ENCODE results near the gene PUSL1. TPM values are rescaled to one million over a fixed set of nuclear protein-coding genes. Genes with fewer than 3 reads are reported as not detected.

The PUSL1 gene
- polyA plus RNA-seq, 1 donor: 6.9 TPM

DNA sequence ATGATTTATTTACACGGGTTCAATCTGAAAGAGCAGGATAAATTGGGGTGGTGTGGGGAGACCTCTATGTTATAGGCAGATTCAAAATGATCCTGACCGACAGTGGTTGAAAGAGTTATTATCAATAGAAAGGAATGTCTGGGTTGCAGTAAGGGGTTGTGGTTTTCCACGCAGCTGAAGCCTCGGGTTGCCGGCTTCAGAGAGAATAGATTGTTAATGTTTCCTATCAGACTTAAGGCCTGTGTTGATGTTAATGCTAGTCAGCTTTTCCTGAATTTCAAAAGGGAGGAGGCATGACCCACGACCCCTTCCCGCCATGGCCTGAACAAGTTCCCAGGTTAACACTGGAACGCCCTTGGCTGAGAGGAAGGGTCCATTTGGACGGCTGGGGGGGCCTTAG lies 32.6 kb upstream of the PUSL1 start:
- no peak for DNase-seq

- no peak for DNase-seq
Observed at GRCh38 chr1:1278620-1279019, 29.8 kb upstream of the PUSL1 start.

DNA sequence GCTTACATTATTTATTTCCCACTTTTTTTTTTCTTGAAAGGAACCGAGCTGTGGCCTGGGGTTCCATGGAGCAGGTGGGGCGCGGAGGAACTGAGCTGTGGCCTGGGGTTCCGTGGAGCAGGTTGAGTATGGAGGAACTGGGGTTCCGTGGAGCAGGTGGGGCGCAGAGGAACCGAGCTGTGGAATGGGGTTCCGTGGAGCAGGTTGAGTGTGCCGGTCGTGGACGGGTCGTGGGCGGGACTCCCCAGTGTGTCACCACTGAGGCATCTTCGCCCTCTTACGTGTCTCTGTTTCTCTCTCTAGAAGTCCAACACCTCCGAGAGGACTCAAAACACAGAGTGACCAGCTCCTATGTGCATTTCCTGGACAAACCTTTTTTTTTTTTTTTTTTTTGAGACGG lies 29.4 kb upstream of the PUSL1 start:
- DNase-seq: no peak

DNA sequence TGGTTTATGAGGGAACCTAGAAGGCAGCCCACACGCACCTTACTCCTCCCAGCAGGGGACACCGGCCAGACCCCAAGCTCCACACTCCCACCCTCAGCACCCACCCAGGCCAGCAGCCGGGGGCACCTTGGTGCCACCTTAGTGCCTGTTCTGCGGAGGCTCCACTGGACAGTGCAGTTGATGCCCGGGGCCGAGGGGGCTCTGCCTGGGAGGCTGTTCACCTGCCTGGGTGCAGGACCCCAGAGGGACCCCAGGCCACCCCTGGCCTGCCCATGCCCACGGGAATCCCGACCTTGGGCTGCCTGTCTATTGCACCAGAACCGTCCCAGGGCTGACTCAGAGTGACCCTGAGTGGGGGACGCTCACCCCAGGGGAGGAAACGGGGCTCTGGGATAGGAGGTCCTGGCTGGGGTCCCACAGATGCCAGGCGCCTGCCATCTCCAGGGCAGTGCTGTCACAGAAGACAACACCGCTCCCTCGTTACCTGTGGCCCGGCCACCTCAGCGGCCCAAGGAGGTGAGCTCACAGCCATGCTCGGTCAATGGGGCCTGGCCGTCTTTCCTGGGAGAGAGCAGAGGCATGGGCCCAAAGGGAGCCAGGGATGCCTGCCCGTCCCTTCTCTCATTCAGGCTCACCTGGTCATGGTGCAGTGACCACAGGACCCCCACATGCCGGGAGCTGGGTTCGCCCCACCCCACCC lies 27.5 kb upstream of the PUSL1 start:
- DNase-seq: no peak

DNA sequence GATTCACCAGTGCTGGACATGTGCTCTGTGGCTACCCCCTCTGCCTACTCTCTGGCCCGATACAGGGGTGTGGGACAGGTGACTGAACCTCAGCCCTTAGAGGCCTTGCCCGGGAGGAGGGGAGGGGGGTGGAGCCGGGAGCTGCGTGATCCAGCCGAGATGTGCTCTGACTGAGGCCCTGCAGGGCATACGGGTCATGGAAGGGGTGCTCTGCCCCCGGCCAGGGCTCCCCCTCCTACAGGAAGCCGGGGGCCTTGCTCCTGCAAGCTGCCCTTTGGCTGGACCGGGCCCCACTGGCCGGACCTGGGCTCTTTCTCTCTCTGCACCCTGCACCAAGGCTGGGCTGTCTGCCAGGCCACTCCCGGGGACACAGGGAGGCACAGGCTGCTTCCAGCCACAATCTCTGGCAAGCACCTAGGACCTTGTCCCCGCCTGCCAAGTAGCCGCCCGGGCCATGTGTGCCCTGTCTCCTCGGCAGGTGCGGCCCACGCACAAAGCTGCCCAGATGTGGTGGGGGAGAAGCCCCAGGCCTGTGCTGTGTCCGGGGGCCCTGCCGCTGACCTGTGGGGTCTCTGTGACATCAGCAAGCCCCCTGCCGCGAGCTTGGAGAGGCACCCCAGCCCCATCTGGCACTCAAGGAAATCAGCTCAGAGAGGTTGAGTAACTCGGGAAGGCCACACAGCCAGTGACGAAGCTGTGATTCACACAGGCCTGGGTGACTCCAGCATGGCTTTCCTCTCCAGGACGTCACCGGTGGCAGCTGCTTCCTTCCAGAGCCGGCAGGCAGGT lies 26.7 kb upstream of the PUSL1 start:
- DNase-seq: no peak

- DNase-seq: no peak
Observed at GRCh38 chr1:1282998-1283397, 25.4 kb upstream of the PUSL1 start.

DNA sequence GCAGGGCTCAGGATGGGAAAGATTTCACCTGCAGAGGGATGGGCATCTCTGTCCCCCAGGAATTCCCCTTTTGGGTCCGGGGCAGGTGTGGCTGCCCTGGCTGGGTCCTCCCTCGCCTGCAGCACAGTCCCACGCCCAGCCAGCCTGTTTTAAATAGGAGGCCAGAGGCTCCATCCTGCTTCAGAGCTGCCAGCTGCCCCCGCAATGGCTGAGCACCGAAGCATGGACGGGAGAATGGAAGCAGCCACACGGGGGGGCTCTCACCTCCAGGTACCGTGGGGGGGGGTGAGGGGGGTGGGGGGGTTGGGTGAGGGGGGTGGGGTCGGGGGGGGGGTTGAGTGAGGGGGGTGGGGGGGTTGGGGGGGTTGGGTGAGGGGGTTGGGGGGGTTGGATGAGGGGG lies 24.6 kb upstream of the PUSL1 start:
- DNase-seq: no peak

GRCh38 chr1:1284221-1285101 lies 23.9 kb upstream of the PUSL1 start:
- no peak for DNase-seq

GRCh38 chr1:1285102-1285571 lies 23.3 kb upstream of the PUSL1 start:
- no peak for DNase-seq

DNA sequence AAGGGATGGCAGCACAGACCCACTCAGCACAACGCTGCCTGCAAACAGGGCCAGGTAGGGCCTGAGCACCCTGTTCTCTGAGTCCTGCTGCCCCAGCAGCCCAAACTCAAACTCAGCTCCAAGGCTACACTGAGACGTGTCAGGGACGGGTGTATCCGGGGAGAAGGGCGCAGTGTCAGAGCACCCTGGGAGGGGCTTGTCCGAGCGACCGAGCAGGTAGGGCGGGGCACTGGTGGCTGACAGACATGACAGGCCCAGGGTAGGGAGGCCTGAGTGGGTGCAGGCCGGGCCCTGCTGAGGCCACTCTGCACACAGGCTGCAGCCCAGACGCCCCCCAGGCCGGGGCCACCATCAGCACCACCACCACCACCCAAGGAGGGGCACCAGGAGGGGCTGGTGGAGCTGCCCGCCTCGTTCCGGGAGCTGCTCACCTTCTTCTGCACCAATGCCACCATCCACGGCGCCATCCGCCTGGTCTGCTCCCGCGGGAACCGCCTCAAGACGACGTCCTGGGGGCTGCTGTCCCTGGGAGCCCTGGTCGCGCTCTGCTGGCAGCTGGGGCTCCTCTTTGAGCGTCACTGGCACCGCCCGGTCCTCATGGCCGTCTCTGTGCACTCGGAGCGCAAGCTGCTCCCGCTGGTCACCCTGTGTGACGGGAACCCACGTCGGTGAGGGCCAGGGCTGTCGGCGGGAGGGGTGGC lies 22.6 kb upstream of the PUSL1 start:
- DNase-seq: no peak

- DNase-seq: no peak
Observed at GRCh38 chr1:1286313-1287261, 21.8 kb upstream of the PUSL1 start.

GRCh38 chr1:1287288-1288110 lies 20.9 kb upstream of the PUSL1 start:
- DNase-seq: no peak

GRCh38 chr1:1290238-1290731 lies 18.1 kb upstream of the PUSL1 start:
- no peak for DNase-seq

GRCh38 chr1:1291023-1291528 lies 17.3 kb upstream of the PUSL1 start:
- DNase-seq: no peak

GRCh38 chr1:1291548-1292441 lies 16.6 kb upstream of the PUSL1 start:
- DNase-seq: peak; percentile 74

DNA sequence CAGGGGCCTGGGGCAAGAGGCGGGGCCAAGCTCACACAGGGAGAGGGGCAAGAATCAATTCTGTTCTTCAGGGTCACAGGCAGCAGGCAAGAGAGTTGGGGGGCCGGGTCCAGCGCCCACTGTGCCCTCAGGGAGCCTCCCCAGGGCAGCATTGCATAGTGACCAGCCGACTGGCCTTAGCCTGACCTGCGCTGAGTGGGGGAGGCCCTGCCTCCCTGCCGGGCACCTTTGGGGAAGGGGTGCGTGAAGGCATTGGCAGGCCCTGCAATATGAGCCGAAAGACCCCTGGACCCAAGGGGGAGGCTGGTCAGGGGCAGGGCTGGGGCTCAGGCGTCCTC lies 16.0 kb upstream of the PUSL1 start:
- DNase-seq: no peak

- DNase-seq: no peak
Observed at GRCh38 chr1:1292851-1293250, 15.5 kb upstream of the PUSL1 start.
